OCI-LY1 (cell line): ENCODE results near the gene ASCL1.

ENCODE experiments used
- H2AFZ ChIP-seq: fragments of 200-600 bp; sonication (generic), shearing (Covaris generic); 2 replicates; pipeline ENCODE4 v1.6.0; 2014; ENCODE audit warnings: antibody characterized with exemption, mild to moderate bottlenecking, low read length
- H3F3A ChIP-seq: fragments of 200-600 bp; sonication (generic), shearing (Covaris generic); 2 replicates; pipeline ENCODE4 v1.6.0; 2014; ENCODE audit warnings: mild to moderate bottlenecking, antibody characterized with exemption, low read length, moderate library complexity; ENCODE audit not compliant: insufficient read depth
- H3K27ac ChIP-seq: fragments of 200-600 bp; sonication (generic); 2 replicates; pipeline ENCODE4 v1.5.1; 2014; ENCODE audit warnings: low read length, mixed run types, mild to moderate bottlenecking, low read depth; ENCODE audit not compliant: poor library complexity, severe bottlenecking
- H3K27me3 ChIP-seq: fragments of 200-600 bp; sonication (generic); 2 replicates; pipeline ENCODE4 v1.6.0; 2014; ENCODE audit warnings: antibody characterized with exemption, mild to moderate bottlenecking, low read length, moderate library complexity; ENCODE audit not compliant: insufficient read depth
- H3K36me3 ChIP-seq: fragments of 200-600 bp; sonication (generic); 2 replicates; pipeline ENCODE4 v1.6.1; 2014; ENCODE audit warnings: mild to moderate bottlenecking, antibody characterized with exemption, low read length, moderate library complexity, mixed read lengths; ENCODE audit not compliant: insufficient read depth
- H3K4me1 ChIP-seq: fragments of 200-600 bp; sonication (generic); 2 replicates; pipeline ENCODE4 v1.5.1; 2014; ENCODE audit warnings: mild to moderate bottlenecking, low read length, moderate library complexity; ENCODE audit not compliant: insufficient read depth, severe bottlenecking
- H3K4me2 ChIP-seq: fragments of 200-600 bp; sonication (generic), shearing (Covaris generic); 2 replicates; pipeline ENCODE4 v1.6.1; 2014; ENCODE audit warnings: low read length
- H3K4me3 ChIP-seq: fragments of 200-600 bp; sonication (generic); 2 replicates; pipeline ENCODE4 v1.5.1; 2014; ENCODE audit warnings: low read length, low read depth, mild to moderate bottlenecking, mixed read lengths; ENCODE audit not compliant: poor library complexity, severe bottlenecking
- H3K79me2 ChIP-seq: fragments of 200-600 bp; shearing (Covaris generic); 2 replicates; pipeline ENCODE4 v1.6.1; 2016; ENCODE audit warnings: mixed run types, low read length, mixed read lengths; ENCODE audit not compliant: insufficient read depth
- H3K9ac ChIP-seq: fragments of 200-600 bp; sonication (generic), shearing (Covaris generic); 2 replicates; pipeline ENCODE4 v1.6.1; 2014; ENCODE audit warnings: mild to moderate bottlenecking, low read length, mixed read lengths
- H3K9me2 ChIP-seq: fragments of 200-600 bp; sonication (generic), shearing (Covaris generic); 2 replicates; pipeline ENCODE4 v1.6.1; 2014; ENCODE audit warnings: low read depth, mild to moderate bottlenecking, low read length, mixed read lengths
- H3K9me3 ChIP-seq: fragments of 200-600 bp; shearing (Covaris generic); 2 replicates; pipeline ENCODE4 v1.6.1; 2014; ENCODE audit warnings: low read length, mixed read lengths
- H4K20me1 ChIP-seq: fragments of 200-600 bp; sonication (generic), shearing (Covaris generic); 2 replicates; pipeline ENCODE4 v1.6.0; 2016; ENCODE audit warnings: mild to moderate bottlenecking, low read length; ENCODE audit not compliant: insufficient read depth
- EZH2 ChIP-seq: fragments of 200-600 bp; sonication (generic), shearing (Covaris generic); IDR thresholded peaks from 2 replicates; pipeline ENCODE4 v1.8.0; 2017; ENCODE audit warnings: borderline replicate concordance, mixed run types, mild to moderate bottlenecking, antibody characterized with exemption, low read length, moderate library complexity, mixed read lengths
- TF ChIP-seq, protein P1 (sequence below): fragments of 200-600 bp; sonication (generic), shearing (Covaris generic); IDR thresholded peaks from 2 replicates; pipeline ENCODE4 v1.5.1; 2017; ENCODE audit warnings: mild to moderate bottlenecking, antibody characterized with exemption, low read length, moderate library complexity, mixed read lengths

The ASCL1 gene

DNA sequence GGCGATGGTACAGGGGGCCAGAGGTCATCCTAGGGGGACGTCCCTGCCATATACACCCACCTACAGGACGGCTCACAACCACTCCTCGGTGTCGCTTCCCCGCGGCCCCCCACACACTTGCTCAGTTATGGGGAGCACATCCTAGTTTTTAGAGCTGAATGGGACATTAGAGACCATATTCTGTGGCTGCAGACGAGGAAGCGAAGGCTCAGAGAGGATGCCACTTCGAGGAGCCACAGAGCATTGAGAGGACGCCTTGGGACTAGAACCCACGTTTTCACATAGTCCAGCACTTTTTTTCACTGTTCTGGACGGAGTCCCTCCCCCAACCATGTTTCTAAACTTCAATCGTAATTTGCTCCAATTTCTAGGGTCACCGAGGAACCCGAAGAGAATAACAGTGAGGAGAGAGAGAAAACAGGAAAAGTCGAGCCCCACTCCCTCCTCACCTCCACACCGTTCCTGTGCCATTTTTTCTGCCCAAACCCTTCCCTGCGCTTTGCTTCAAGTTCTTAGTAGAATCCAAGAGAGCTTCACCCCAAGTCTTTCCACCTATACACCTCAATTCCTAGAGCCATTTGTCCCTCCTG lies 641 bp upstream of the ASCL1 start:
- H4K20me1 ChIP-seq = no peaks in the 10 kb centered on the region
- no peak overlapping the region for H2AFZ ChIP-seq
- no peak overlapping the region for H3K4me3 ChIP-seq
- no peak for TF ChIP-seq EZH2
- TF ChIP-seq, protein P1, sequence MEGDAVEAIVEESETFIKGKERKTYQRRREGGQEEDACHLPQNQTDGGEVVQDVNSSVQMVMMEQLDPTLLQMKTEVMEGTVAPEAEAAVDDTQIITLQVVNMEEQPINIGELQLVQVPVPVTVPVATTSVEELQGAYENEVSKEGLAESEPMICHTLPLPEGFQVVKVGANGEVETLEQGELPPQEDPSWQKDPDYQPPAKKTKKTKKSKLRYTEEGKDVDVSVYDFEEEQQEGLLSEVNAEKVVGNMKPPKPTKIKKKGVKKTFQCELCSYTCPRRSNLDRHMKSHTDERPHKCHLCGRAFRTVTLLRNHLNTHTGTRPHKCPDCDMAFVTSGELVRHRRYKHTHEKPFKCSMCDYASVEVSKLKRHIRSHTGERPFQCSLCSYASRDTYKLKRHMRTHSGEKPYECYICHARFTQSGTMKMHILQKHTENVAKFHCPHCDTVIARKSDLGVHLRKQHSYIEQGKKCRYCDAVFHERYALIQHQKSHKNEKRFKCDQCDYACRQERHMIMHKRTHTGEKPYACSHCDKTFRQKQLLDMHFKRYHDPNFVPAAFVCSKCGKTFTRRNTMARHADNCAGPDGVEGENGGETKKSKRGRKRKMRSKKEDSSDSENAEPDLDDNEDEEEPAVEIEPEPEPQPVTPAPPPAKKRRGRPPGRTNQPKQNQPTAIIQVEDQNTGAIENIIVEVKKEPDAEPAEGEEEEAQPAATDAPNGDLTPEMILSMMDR = no peak
- H3K9ac ChIP-seq = no peak overlapping the region
- no peaks in the 10 kb centered on the region for H3K9me3 ChIP-seq
- H3K79me2 ChIP-seq = no peaks in the 10 kb centered on the region
- H3K4me2 ChIP-seq = no peak overlapping the region
- no peaks in the 10 kb centered on the region for H3K36me3 ChIP-seq
- no peaks in the 10 kb centered on the region for H3K4me1 ChIP-seq
- H3K9me2 ChIP-seq = no peaks in the 10 kb centered on the region
- H3K27ac ChIP-seq = no peak overlapping the region
- no peaks in the 10 kb centered on the region for H3K27me3 ChIP-seq
- no peaks in the 10 kb centered on the region for H3F3A ChIP-seq

DNA sequence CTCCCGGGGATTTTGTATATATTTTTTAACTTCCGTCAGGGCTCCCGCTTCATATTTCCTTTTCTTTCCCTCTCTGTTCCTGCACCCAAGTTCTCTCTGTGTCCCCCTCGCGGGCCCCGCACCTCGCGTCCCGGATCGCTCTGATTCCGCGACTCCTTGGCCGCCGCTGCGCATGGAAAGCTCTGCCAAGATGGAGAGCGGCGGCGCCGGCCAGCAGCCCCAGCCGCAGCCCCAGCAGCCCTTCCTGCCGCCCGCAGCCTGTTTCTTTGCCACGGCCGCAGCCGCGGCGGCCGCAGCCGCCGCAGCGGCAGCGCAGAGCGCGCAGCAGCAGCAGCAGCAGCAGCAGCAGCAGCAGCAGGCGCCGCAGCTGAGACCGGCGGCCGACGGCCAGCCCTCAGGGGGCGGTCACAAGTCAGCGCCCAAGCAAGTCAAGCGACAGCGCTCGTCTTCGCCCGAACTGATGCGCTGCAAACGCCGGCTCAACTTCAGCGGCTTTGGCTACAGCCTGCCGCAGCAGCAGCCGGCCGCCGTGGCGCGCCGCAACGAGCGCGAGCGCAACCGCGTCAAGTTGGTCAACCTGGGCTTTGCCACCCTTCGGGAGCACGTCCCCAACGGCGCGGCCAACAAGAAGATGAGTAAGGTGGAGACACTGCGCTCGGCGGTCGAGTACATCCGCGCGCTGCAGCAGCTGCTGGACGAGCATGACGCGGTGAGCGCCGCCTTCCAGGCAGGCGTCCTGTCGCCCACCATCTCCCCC lies 777 bp downstream of the ASCL1 start:
- no peaks in the 10 kb centered on the region for H3K9me3 ChIP-seq
- H3K27me3 ChIP-seq = no peaks in the 10 kb centered on the region
- H3K9ac ChIP-seq = no peak overlapping the region
- H3K79me2 ChIP-seq = no peaks in the 10 kb centered on the region
- H4K20me1 ChIP-seq = no peaks in the 10 kb centered on the region
- no peaks in the 10 kb centered on the region for H3F3A ChIP-seq
- H2AFZ ChIP-seq = no peak overlapping the region
- no peaks in the 10 kb centered on the region for H3K4me1 ChIP-seq
- no peak overlapping the region for H3K27ac ChIP-seq
- H3K4me3 ChIP-seq = no peak overlapping the region
- H3K36me3 ChIP-seq = no peaks in the 10 kb centered on the region
- TF ChIP-seq, protein P1 = no peak
- TF ChIP-seq EZH2 = no peak
- no peak overlapping the region for H3K4me2 ChIP-seq
- no peaks in the 10 kb centered on the region for H3K9me2 ChIP-seq

GRCh38 chr12:102958830-102959176 lies 1.3 kb downstream of the ASCL1 start:
- TF ChIP-seq, protein P1 = no peak
- TF ChIP-seq EZH2 = no peak
- no peaks in the 10 kb centered on the region for H3K27me3 ChIP-seq
- no peak overlapping the region for H3K4me2 ChIP-seq
- no peaks in the 10 kb centered on the region for H3K4me1 ChIP-seq
- no peak overlapping the region for H2AFZ ChIP-seq
- no peak overlapping the region for H3K9ac ChIP-seq
- no peak overlapping the region for H3K4me3 ChIP-seq
- no peaks in the 10 kb centered on the region for H3K36me3 ChIP-seq
- H4K20me1 ChIP-seq = no peaks in the 10 kb centered on the region
- no peaks in the 10 kb centered on the region for H3F3A ChIP-seq
- H3K79me2 ChIP-seq = no peaks in the 10 kb centered on the region
- no peaks in the 10 kb centered on the region for H3K9me3 ChIP-seq
- H3K9me2 ChIP-seq = no peaks in the 10 kb centered on the region
- H3K27ac ChIP-seq = no peak overlapping the region
